Neuronal stem cell (in vitro differentiated cells): ENCODE measurements around the gene ARHGEF7.
"Not testable (repeated sequence)": the region's sequence is repeated elsewhere in the genome, so short reads cannot be mapped to it uniquely, and the experiment has no call there.

Experiments used
- DNase-seq: peaks from one replicate; pipeline ENCODE4 v3.0.0-alpha.2; 2013; ENCODE audit warnings: low spot score
- H2AFZ ChIP-seq: one replicate; pipeline ENCODE4 v1.6.1; 2013; ENCODE audit warnings: mild to moderate bottlenecking, low read length, inconsistent platforms
- H2AK5ac ChIP-seq: 2 replicates; pipeline ENCODE4 v1.6.1; 2013; ENCODE audit warnings: low read depth, mild to moderate bottlenecking, inconsistent platforms, low read length, moderate library complexity, mixed read lengths
- H2BK120ac ChIP-seq: 2 replicates; pipeline ENCODE4 v1.6.1; 2013; ENCODE audit warnings: low read depth, mild to moderate bottlenecking, inconsistent platforms, low read length, moderate library complexity, mixed read lengths
- H2BK12ac ChIP-seq: one replicate; pipeline ENCODE4 v1.6.1; 2013; ENCODE audit warnings: low read length, inconsistent platforms
- H2BK15ac ChIP-seq: 2 replicates; pipeline ENCODE4 v1.6.1; 2013; ENCODE audit warnings: mild to moderate bottlenecking, low read length, inconsistent platforms, mixed read lengths
- H2BK5ac ChIP-seq: one replicate; pipeline ENCODE4 v1.6.1; 2013; ENCODE audit warnings: inconsistent platforms, mild to moderate bottlenecking, low read length, moderate library complexity
- H3K14ac ChIP-seq: one replicate; pipeline ENCODE4 v1.6.1; 2013; ENCODE audit warnings: low read length, inconsistent platforms
- H3K18ac ChIP-seq: 2 replicates; pipeline ENCODE4 v1.6.1; 2013; ENCODE audit warnings: low read length, inconsistent platforms
- H3K23ac ChIP-seq: 2 replicates; pipeline ENCODE4 v1.6.1; 2013; ENCODE audit warnings: low read depth, mild to moderate bottlenecking, mixed read lengths, low read length, inconsistent platforms; ENCODE audit not compliant: poor library complexity
- H3K27ac ChIP-seq: replicated peaks from 3 replicates; pipeline ENCODE4 v1.5.1; 2013; ENCODE audit warnings: low read length, inconsistent platforms
- H3K27me3 ChIP-seq, 3 experiments: 2 replicates each; pipeline ENCODE4 v1.6.1; 2013; ENCODE audit warnings: low read length in 3 of 3, mild to moderate bottlenecking in 2 of 3, inconsistent platforms in 1 of 3, low read depth in 1 of 3, mixed read lengths in 1 of 3, moderate library complexity in 1 of 3; ENCODE audit not compliant: control insufficient read depth in 3 of 3, insufficient read depth in 3 of 3
- H3K36me3 ChIP-seq, 2 donors: replicated peaks in 1 of 2; 2 replicates each; pipeline ENCODE4 v1.6.1; 2013; ENCODE audit warnings: low read length in 2 of 2; ENCODE audit not compliant: control insufficient read depth in 2 of 2, insufficient read depth in 2 of 2
- H3K4ac ChIP-seq: 2 replicates; pipeline ENCODE4 v1.6.1; 2013; ENCODE audit warnings: inconsistent platforms, mild to moderate bottlenecking, low read length, moderate library complexity
- H3K4me1 ChIP-seq, 2 donors: 1 replicate in 1 of 2; 2 replicates in 1 of 2; pipeline ENCODE4 v1.6.1; 2013; ENCODE audit warnings: low read length in 2 of 2, low read depth in 1 of 2; ENCODE audit not compliant: control insufficient read depth in 2 of 2, insufficient read depth in 1 of 2
- H3K4me2 ChIP-seq: one replicate; pipeline ENCODE4 v1.6.1; 2013; ENCODE audit warnings: mild to moderate bottlenecking, low read length, inconsistent platforms; ENCODE audit not compliant: insufficient read depth, poor library complexity, severe bottlenecking
- H3K4me3 ChIP-seq, 2 donors: 2 replicates each; pipeline ENCODE4 v1.5.1; 2013; ENCODE audit warnings: low read length in 2 of 2, mild to moderate bottlenecking in 2 of 2, inconsistent platforms in 1 of 2, moderate library complexity in 1 of 2
- H3K79me1 ChIP-seq: one replicate; pipeline ENCODE4 v1.6.1; 2013; ENCODE audit warnings: low read depth, mild to moderate bottlenecking, inconsistent platforms, low read length, moderate library complexity
- H3K9ac ChIP-seq: one replicate; pipeline ENCODE4 v1.6.1; 2013; ENCODE audit warnings: mild to moderate bottlenecking, low read depth, low read length, inconsistent platforms; ENCODE audit not compliant: poor library complexity
- H3K9me3 ChIP-seq, 2 donors: replicated peaks in 1 of 2; 2 replicates each; pipeline versions ENCODE3 to v1.6.1; 2013; ENCODE audit warnings: low read length in 2 of 2, mild to moderate bottlenecking in 2 of 2, inconsistent platforms in 1 of 2, low read depth in 1 of 2, mixed read lengths in 1 of 2, moderate library complexity in 1 of 2; ENCODE audit not compliant: control insufficient read depth in 2 of 2, insufficient read depth in 1 of 2
- H4K8ac ChIP-seq: one replicate; pipeline ENCODE4 v1.6.1; 2013; ENCODE audit warnings: low read depth, mild to moderate bottlenecking, inconsistent platforms, low read length, moderate library complexity
- H4K91ac ChIP-seq: one replicate; pipeline ENCODE4 v1.6.1; 2013; ENCODE audit warnings: low read length, low read depth, mild to moderate bottlenecking, inconsistent platforms; ENCODE audit not compliant: poor library complexity
- WGBS, 2 donors: extraction: QIAGEN DNeasy Blood & Tissue Kit; methylation state at CpG; one replicate each; pipeline ENCODE4 v1.1.7; 2013; ENCODE audit warnings: missing lambda C conversion rate in 2 of 2, mixed read lengths in 1 of 2; ENCODE audit not compliant: insufficient read length in 2 of 2, insufficient replicate concordance in 1 of 2; ENCODE audit errors: extremely low coverage in 2 of 2; 5-methylcytosine and 5-hydroxymethylcytosine counted together

The ARHGEF7 gene

GRCh38 chr13:111189516-111189915 is 74.4 kb downstream of the ARHGEF7 start:
- not testable (repeated sequence) for H2BK15ac ChIP-seq, H3K36me3 ChIP-seq, H2BK120ac ChIP-seq, H3K4me1 ChIP-seq, H3K18ac ChIP-seq, H3K9ac ChIP-seq, H3K4me3 ChIP-seq, H2AFZ ChIP-seq, H4K91ac ChIP-seq, H3K14ac ChIP-seq, H4K8ac ChIP-seq, DNase-seq, H3K27ac ChIP-seq, H3K4me2 ChIP-seq, H3K9me3 ChIP-seq, H3K27me3 ChIP-seq, H2AK5ac ChIP-seq, H2BK12ac ChIP-seq, H3K23ac ChIP-seq, H3K4ac ChIP-seq, H2BK5ac ChIP-seq
- H3K79me1 ChIP-seq: peaks cover 14% of the 10 kb centered on the region
- WGBS, 2 donors: no CpG with 5 or more reads among the region's 9 CpGs

- H3K9me3 ChIP-seq, H3K4me3 ChIP-seq, H3K9ac ChIP-seq, H3K27me3 ChIP-seq, H3K4me1 ChIP-seq, H2BK15ac ChIP-seq, H4K8ac ChIP-seq, H3K79me1 ChIP-seq, H2BK120ac ChIP-seq, H3K4me2 ChIP-seq, H2BK5ac ChIP-seq, H2AFZ ChIP-seq, H3K27ac ChIP-seq, H3K4ac ChIP-seq, H2AK5ac ChIP-seq, H3K14ac ChIP-seq, H3K23ac ChIP-seq, H4K91ac ChIP-seq, H2BK12ac ChIP-seq, H3K18ac ChIP-seq, DNase-seq: not testable (repeated sequence)
- WGBS, 2 donors: no CpG with 5 or more reads among the region's 5 CpGs
- peaks cover 2 to 13% of the 10 kb centered on the region in 2 donors for H3K36me3 ChIP-seq
Observed at GRCh38 chr13:111193223-111193622, 78.1 kb downstream of the ARHGEF7 start.

- H2BK120ac ChIP-seq, H3K9me3 ChIP-seq, H2AK5ac ChIP-seq, H4K8ac ChIP-seq, H3K4ac ChIP-seq, H3K9ac ChIP-seq, H3K23ac ChIP-seq, H2BK5ac ChIP-seq, H2BK15ac ChIP-seq, H3K79me1 ChIP-seq, H3K4me1 ChIP-seq, H4K91ac ChIP-seq, H3K4me3 ChIP-seq, H3K14ac ChIP-seq, H3K27me3 ChIP-seq, H3K18ac ChIP-seq, H2AFZ ChIP-seq, H3K4me2 ChIP-seq, H3K27ac ChIP-seq, H2BK12ac ChIP-seq, DNase-seq: not testable (repeated sequence)
- no CpG with 5 or more reads among the region's 2 CpGs for WGBS, 2 donors
- H3K36me3 ChIP-seq: peaks cover 2 to 15% of the 10 kb centered on the region in 2 donors
Observed at GRCh38 chr13:111194651-111195050, 79.5 kb downstream of the ARHGEF7 start.

- H3K36me3 ChIP-seq: peaks cover 2 to 20% of the 10 kb centered on the region in 2 donors
- DNase-seq, H2AK5ac ChIP-seq, H2BK120ac ChIP-seq, H2BK5ac ChIP-seq, H2AFZ ChIP-seq, H3K9ac ChIP-seq, H3K23ac ChIP-seq, H3K9me3 ChIP-seq, H3K27me3 ChIP-seq, H4K91ac ChIP-seq, H2BK15ac ChIP-seq, H3K4me3 ChIP-seq, H3K14ac ChIP-seq, H3K18ac ChIP-seq, H4K8ac ChIP-seq, H3K27ac ChIP-seq, H2BK12ac ChIP-seq, H3K4ac ChIP-seq, H3K4me2 ChIP-seq: not testable (repeated sequence)
- WGBS, 2 donors: no CpG with 5 or more reads among the region's 6 CpGs
- H3K4me1 ChIP-seq: peaks cover 11 to 16% of the 10 kb centered on the region in 2 donors
- H3K79me1 ChIP-seq: peaks cover 10% of the 10 kb centered on the region
Observed at GRCh38 chr13:111198732-111199378, 83.7 kb downstream of the ARHGEF7 start.
